ENCODE measurements around the gene AMIGO3.
"Not testable (repeated sequence)": the region's sequence is repeated elsewhere in the genome, so short reads cannot be mapped to it uniquely, and the experiment has no call there.

Gene AMIGO3

DNA sequence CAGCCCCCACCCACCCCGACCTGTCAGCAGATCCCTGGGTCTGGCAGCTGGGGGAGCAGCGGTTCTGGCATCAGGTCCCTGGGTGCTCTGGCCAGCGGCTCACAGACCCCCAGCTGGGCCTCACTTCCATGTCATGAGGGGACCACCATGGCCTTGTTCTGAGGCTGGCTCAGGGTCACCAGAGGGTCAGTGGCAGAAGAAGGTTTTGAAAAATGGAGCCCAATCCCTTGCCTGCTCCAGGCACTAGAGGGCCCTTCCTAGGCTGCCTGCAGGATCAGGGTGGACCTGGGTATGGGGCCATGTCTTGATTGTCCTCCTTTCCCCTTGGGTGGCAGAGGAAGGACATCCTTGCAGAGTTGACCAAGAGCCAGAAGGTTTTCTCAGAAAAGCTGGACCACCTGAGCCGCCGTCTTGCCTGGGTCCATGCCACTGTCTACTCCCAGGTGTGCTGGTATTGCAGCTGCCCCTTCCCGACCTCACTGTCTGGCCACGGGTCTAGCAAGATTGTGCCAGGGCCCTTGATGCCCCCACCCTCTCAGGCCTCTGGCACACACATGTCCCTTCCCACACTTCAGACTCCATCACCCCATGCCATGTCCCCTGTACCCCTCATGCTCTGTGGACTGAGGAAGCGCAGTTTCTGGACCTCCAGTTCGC is 12.9 kb downstream of the AMIGO3 start:
- DNase-seq, result no peak

DNA sequence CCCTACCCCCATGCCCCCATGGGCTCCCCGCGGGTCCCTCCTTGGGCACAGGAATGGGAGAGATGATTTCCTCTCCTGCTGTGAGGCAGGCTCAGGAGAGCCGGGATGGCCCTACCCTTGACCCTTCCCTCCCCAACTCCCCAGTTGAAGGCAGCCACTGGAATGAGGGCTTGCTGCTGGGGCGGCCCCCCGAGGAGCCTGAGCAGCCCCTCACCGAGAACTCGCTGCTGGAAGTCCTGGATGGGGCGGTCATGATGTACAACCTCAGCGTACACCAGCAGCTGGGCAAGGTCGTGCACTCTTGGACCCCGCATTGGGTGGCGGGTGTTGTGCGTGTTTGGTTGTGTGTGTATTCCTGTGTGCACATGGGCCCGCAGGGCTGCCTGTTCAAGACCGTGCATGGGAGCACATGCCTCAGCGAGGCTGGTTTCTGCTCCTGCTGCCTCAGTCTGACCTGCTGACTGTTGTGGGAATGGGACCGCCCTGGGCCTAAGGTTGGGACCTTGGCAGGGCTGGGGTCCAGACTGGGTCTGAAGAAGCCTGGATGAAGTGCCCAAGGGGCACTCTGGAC is 14.0 kb downstream of the AMIGO3 start:
- no peak for DNase-seq

DNA sequence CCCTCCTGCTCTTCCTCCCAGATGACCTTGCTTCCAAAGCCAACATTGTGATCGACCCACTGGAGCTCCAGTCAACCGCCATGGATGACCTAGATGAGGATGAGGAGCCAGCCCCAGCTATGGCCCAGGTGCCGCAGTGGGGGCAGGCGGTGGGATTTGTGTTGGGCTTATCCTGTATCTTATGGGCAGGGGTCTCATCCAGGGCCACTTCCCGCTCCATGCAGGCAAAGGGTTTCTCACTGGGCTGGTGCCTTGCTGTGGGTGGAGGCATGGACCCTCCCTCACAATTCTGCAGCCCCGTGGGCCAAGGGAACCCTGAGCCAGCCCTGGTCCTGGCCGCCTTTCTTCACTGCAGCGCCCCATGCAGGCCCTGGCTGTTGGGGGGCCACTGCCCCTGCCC is 14.9 kb downstream of the AMIGO3 start:
- DNase-seq, result no peak

DNA sequence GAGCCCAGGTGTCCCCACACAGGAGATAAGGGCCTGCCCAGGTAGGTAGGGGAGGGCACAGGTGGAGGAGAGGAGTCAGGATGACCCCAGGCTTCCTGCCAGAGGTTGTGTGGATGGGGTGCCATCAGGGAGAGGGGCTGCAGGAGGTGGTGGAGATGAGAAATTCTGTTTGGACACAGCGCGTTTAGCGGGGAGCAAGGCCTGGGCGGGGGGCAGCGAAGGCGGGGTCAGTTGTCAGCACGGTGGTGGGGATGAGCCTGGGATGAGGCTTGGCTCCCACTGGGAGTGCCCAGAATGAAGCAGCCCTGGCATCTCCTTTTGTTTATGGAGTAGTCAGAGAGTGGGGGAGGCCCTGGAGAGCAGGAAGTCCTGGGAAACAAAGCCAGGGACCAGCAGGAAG is 15.5 kb downstream of the AMIGO3 start:
- DNase-seq, result no peak

DNA sequence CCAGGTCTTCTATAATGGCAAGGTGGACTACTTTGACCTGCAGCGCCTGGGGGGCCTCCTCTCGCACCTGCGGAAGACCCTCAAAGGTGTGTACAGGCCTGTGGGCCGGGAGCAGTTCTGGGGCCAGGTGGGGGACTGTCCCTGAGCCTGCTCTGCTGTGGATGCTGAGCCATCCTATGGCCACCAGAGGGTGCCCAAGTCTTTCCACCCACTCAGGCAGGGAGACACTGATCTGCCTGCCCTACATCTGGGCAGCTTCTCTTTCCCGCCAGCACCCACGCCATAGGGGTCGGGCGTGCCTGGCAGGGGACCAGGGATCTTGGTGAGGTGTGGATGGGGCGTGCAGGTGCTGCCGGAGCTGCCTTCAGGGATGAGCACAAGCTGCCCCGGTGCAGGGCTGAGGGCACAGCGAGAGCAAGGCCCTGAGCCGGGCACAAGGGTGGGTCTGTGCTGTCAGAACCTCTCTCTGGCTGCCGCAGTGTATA is 16.0 kb downstream of the AMIGO3 start:
- DNase-seq, result peak; percentile 70

DNA sequence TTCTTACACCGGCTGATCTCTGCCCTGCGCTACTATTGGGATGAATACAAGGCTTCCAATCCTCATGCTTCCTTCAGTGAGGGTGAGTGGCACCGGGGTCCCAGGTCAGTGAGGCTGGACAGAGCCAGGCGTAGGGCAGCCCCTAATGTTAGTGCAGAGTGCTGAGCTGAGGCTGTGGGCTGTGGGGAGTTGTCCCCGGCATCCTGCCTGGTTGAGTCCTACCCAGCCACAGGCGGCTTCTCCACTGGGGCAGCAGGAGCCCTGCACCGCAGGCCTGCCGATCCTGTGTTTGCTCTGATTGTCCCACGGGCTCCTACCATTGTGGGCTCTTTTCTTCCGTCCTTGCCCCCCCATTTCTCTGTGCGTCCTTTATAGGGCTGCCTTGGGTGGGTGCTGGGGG is 16.8 kb downstream of the AMIGO3 start:
- DNase-seq, result no peak

DNA sequence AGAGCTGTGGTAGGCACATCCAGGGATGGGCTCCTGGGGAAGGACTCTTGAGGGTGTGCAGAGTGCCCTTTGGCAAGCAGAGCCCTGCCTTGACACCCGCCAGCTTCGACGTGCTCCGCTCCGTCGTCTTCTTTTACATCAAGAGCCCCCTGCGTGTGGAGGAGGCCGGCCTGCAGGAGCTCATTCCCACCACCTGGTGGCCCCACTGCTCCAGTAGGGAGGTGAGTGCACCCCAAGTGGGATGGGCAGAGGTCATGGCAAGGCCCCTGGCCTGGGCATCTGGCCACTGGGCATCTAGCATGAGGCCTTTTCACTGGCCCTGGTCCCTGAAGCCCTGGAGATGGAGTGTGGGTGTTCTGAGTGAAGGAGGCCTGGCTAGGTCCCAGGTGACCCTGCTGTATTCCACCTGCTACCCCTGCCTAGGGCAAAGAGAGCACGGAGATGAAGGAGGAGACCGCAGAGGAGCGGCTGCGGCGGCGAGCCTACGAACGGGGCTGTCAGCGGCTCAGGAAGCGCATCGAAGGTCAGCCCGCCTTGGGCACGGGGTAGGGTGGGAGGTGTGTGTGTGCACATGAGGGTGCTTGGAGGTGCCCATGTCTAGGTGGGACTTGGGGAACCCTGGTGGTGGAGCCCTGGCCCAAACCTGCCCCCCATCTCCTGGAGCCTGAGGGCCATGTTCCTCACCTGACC is 18.0 kb downstream of the AMIGO3 start:
- DNase-seq, result no peak

DNA sequence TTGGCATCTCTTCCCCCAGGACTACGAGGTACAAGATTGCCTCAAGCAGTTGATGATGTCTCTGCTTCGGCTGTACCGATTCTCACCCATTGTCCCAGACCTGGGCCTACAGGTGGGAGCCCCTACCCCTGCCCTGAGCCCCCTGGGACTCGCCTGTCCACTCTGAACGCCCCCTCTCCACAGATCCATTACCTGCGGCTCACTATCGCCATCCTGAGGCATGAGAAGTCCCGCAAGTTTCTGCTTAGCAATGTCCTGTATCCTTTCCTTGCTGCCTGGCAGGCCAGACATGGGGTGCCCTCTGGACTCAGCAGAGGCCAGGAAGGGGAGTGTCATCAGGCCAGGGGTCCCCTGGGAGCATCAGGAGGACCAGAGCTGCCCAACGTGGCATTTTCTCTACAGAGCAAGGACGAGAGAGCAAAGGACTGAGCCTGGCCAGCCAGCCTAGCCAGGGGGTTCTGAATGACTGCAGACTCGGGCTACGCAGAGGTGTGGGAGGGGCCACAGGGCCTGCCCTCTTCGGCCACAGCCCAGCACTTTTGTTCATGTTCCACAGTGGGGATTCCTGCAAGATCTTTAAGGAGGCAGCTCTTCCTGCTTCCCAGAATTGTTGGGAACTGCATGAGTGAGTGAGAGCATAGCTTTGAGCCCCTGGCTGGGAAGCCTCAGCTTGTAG is 18.9 kb downstream of the AMIGO3 start:
- no peak for DNase-seq

DNA sequence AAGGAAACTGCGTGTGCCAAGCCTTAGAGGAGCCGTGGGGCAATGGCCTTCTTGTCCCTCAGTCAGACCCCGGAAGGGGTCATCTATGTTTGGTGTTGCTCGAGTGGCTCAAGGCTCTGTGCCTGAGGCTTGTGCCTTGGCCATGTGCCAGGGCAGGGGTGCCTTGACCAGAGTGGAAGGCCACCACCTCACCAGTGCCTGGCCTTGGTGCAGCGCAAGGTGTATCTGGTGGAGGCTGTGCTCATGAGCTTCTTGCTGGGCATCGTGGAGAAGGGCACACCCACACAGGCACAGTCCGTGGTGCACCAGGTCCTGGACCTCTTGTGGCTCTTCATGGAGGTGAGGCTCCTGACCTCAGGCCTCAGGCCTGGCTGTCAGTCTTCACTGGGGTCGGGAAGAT is 19.5 kb downstream of the AMIGO3 start:
- DNase-seq, result no peak

DNA sequence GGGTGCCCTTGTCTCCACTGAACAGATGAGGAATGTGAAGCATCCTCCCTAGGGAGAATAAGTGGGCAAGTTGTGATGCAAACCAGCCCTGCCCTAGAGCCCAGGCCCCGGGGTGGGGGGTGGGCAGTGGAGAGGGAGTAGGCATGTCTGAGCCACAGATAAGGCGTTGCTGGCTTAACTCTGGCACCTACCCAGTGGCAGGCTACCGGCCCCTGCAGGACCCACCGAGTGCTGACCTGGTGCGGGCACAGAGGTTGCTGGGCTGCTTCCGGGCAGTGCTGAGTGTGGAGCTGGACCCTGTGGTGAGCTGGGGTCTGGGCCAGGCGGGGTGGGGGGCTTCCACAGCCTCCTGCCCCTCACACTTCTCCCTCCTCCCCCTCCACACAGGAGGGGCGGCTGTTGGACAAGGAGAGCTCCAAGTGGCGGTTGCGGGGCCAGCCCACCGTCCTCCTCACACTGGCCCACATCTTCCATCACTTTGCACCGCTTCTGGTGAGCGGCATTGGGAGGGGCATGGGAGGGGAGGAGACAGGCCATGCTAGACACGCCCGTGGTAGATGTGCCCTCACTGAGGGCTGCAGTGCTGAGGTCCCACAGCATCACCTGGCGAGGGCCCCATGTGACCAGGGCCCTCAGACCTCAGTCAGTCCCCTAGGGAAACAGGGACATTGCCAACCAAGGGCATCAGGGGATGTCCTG is 20.1 kb downstream of the AMIGO3 start:
- DNase-seq, result no peak

DNA sequence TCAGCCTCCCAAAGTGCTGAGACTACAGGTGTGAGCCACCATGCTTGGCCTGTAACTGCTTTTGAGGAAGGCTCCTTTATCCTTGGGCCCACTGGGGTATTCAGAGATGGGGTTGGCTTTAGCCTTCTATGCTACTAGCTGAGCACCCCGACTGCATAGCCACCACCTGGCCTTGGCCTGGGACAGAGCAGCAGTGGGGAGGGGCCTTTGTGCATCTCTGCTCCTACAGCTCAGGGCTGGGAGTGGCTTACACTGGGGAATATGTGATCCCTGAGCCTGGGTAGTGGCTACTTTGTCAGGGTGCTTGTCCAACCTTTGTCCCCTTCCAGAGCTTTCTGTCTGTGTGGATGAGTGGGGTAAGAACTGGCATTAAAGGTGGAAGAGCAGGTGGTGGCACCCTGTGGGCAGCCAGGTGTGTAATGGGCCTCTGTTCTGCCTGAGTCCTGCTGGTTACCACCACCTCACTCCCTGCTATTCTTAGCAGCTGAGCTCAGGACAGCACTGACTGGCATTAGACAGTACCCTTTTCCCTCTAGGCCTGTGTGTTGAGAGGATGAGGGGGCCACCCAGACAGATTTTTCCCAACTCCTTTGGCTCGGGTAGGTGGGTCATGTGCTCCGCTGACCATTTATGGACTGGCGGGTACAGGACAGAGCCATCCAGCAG is 24.0 kb downstream of the AMIGO3 start:
- DNase-seq, result not testable (repeated sequence)

DNA sequence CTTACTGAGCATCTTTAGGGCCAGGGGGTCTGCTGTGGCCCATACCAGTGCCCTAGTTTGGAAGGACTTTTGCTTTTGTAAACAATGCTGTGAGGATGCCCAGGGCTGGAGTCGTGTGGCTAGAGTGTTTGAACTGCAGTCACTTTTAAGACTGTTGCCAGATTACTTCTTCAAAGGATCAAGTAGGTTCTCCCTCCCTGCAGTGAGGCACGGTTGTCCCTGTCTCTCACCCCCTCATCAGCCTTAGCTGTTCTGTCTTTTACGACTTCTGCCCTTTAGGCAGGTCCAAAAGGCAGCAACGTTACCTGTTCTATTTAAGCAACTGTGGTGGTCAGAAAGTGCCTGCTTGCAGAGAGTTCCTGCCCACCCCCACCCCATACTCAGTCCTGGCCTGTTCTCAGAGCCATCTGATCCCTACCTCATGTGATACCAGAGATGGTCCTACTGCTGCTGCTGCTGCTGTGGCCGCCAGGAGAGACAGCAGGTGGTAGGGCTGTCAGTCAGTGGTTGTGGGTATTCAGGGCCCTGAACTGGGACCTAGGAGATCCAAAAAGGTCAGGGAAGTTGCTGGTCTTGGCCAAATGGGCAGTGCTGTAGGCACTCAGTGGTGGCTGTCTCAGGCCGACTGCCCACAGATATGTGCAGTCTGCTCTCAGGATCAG is 24.9 kb downstream of the AMIGO3 start:
- DNase-seq, result not testable (repeated sequence)

DNA sequence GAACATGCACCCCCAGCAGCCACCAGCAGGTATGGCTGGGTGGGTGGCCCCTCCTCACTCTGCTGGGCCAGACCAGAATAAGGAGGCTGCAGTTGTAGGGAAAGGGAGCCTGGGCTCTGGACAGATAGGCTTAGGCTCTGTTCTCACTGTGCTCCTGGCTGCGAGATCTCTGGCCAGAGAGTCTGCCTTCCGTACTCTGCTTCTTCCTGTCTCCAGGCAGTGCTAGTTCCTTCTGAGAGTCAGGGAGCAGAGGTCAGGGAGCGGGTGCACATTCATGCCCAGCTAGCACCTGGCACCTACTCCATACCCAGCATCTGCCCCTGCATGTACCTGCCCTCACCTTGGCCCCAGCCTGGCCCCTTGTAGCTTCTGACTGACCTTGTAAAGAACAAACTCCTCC is 28.0 kb downstream of the AMIGO3 start:
- DNase-seq, result not testable (repeated sequence)

DNA sequence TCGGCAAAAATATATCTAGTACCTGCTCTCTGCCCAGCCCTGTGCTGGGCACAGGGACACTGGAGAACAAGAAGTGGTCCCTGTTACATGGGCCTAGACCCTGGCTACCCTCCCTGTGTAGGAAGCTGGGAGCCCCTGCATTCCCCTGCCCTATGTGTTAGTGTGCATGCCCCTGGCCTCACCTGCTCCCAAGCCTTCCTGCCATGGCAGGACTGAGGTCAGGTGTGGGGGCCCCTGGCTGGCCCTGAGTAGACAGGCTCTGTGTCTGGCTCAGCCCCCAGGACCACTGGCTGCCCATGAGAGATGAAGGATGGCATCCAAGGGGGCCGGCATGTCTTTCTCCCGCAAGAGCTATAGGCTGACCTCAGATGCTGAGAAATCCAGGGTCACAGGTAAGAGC is 28.6 kb downstream of the AMIGO3 start:
- DNase-seq, result not testable (repeated sequence)

DNA sequence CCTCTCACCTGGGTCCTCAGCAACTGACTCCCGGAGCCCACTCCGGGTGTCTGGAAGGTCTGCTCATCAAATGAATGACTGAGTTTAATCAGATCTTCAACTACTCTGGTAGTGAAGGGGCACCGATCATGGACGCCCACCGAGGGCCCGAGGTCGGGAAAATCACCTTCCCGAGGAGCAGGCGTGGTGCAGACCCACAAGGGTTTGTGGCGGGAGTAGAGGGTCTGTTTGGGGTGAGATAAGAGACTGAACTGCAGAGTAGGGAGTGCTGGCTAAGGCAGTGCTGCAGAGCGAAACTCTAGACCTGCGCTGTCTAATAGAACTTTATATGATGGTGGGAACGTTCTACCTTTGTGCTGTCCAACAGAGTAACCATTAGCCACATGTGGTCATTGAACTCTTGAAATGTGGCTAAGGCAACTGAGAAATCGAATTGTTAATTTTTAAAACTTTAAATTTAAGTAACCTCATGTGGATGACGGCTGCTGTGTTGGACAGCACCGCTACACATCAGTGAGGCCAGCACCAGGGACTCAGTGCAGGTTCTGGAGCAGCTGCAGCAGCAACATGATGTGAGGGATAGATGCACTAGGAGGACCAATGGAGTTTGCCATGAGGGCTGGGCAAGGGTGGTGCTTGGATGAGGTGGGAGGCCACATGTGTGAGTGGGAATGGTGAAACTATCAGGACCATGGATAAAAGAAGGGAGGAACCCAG is 29.4 kb downstream of the AMIGO3 start:
- not testable (repeated sequence) for DNase-seq

DNA sequence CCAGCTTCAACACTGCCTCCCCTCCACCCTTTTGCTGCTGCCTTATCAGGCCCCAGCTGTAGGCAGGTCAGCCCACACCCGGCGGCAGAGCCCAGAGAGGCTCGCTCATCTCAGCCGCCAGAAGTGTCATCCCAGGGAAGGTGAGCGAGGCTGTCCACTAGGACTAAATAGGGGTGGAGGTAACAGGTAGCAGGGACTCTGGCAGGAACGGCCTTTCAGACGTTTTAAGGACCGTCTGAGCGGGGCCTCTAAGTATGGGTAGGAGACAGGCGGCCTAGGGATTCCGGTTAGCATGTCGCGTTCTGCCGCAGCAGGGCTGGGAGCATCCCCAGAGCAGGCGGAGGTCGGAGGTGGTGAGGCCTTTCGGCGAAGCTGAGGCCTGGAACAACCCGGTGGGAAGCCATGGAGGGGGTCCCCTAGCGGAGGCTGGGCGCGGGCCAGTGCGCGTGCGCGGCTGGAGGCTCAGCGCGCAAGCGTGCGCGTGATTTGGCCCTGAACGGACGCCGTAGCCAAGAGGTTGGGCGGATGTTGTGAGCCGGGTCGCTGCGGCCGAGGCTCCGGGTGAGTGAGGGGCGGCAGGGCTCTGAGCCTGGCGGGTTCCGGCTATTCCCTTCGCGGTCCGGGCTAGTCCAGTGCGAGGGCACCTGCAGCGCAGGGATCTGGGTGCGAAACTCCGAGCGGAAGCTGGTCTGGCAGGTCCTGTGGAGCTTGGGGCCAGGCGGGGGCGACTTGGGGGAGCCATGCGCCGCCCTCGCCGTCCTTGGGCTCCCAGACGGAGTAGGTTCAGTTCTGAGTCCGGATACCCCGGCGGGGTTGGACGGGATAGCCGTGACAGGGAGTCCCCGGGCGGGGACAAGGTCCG is 30.2 kb downstream of the AMIGO3 start, which contains the start of the genes MST1 and RNF123:
Gene MST1, minus strand, starts transcription at position 429 of the 862 bp plus-strand sequence. CDS start 783 bp downstream, outside the sequence.
Gene RNF123, plus strand, starts transcription at position 512 of the 862 bp plus-strand sequence. CDS start 1,609 bp downstream, outside the sequence.
- DNase-seq, result peak; percentile 93

DNA sequence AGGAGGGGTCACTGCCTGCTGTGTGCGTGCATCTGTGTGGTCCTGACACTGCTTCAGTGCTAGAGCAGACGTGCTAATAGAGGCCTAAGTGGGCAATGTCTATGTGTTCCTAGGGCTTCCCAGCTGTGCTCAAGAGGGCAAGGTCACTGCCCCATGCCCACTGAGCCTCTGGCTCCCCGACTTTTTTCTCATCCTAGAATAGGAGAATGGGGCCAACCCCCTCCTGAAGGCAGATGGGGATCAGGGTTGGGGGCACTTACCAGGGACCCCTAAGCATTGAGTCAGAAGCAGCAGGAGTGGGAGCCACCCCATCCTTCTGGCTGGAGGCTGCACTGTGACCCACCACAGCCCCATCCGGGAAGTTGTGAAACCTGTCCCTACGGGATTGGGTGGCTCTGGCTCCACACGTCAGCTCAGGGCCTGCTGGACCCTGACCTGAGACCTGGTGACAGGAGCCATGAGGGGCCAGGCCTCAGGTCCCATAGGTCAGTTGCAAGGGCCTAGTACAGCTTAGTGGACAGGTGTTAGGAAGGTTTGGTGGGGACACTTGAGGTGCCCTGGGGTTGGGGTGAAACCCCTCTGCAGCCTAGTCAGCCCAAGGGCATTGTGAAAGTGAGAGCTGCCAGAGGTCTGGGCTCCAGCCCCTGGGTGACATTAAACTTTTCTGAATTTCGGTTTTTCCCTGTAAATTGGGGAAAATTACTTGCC is 31.0 kb downstream of the AMIGO3 start:
- DNase-seq, result not testable (repeated sequence)

DNA sequence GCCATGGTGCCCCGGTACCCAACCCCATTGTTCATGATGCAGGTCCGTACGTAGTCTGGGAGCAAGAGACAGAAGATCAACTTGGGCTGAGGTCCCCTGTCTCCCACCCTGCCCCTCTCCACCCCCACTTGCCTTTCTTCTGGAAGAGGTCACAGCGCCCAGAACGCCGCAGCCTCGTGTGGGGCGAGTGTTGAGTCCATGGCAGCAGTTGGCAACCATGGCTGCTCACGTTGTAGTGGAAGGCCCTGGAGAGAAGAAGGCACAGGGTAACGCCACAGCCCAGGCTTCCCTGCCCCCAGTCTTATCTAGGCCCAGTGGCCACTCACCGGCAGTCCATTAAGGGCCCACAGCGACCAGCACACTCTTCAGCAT is 32.1 kb downstream of the AMIGO3 start:
- not testable (repeated sequence) for DNase-seq

DNA sequence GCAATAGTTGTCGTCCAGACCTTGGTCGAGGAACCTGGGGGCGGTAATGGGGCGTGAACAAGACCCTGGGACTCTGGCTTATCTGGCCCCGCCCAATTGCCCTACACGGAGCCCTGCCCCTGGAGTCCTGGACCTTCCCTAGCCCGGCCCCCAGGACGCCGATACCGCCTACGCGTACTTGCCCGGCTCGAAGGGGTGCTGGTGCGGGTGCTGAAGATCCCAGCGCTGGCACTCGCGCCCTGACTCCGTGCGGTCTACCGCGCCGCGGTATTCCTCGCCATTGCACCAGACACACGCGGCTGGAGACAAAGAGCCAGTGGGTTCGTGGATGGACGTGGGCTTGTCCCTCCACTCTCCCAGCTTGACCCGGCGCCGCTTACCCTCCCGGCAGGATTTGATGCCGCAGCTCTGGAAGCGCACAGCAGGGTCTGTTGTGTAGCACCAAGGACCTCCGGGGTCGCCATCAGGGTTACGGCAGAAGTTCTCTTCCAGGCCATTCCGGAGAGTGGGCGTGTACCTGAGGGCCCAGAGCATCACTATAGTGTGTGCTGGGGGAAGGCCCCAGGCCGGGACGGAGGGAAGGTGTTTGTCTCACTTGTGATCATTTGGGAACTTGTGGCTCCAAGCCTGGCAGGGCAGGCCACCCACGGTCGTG is 32.6 kb downstream of the AMIGO3 start:
- peak; percentile 50 for DNase-seq

Data from activated naive CD4-positive, alpha-beta T cell treated with Interleukin-2 at 50 U/mL for 16 hours (primary cell).